HEK293 (cell line): Measurements from ENCODE around the gene MOB4.

Source experiments
- GLI2 ChIP-seq: fragments of 450-650 bp; formaldehyde crosslinking; IDR thresholded peaks from 2 replicates; pipeline ENCODE4; 2017; ENCODE audit warnings: missing biosample characterization, missing genetic modification characterization, low read depth, borderline replicate concordance
- KLF8 ChIP-seq: fragments of 450-650 bp; formaldehyde crosslinking; IDR thresholded peaks from 2 replicates; pipeline ENCODE4 v1.5.1; 2016; ENCODE audit warnings: missing biosample characterization, missing genetic modification characterization
- OSR2 ChIP-seq: fragments of 450-650 bp; formaldehyde crosslinking; IDR thresholded peaks from 2 replicates; pipeline ENCODE4 v1.5.1; 2016; ENCODE audit warnings: missing biosample characterization, missing genetic modification characterization
- RBAK ChIP-seq: fragments of 450-650 bp; formaldehyde crosslinking; IDR thresholded peaks from 2 replicates; pipeline ENCODE4 v1.5.1; 2016; ENCODE audit warnings: missing biosample characterization, missing genetic modification characterization
- REPIN1 ChIP-seq: fragments of 450-650 bp; formaldehyde crosslinking; IDR thresholded peaks from 2 replicates; pipeline ENCODE4 v1.5.1; 2017; ENCODE audit warnings: missing biosample characterization, missing genetic modification characterization, low read depth
- SP2 ChIP-seq: fragments of 450-650 bp; formaldehyde crosslinking; IDR thresholded peaks from 2 replicates; pipeline ENCODE4 v1.5.1; 2016; ENCODE audit warnings: missing biosample characterization, missing genetic modification characterization
- SP3 ChIP-seq: fragments of 450-650 bp; formaldehyde crosslinking; IDR thresholded peaks from 2 replicates; pipeline ENCODE4 v1.5.1; 2016; ENCODE audit warnings: missing biosample characterization, missing genetic modification characterization
- YY1 ChIP-seq: fragments of 450-650 bp; formaldehyde crosslinking; IDR thresholded peaks from 2 replicates; pipeline ENCODE4 v1.5.1; 2018; ENCODE audit warnings: missing biosample characterization, missing genetic modification characterization
- ZFP37 ChIP-seq: fragments of 450-650 bp; formaldehyde crosslinking; IDR thresholded peaks from 2 replicates; pipeline ENCODE4 v1.5.1; 2016; ENCODE audit warnings: missing biosample characterization, missing genetic modification characterization
- ZNF114 ChIP-seq: fragments of 450-650 bp; formaldehyde crosslinking; IDR thresholded peaks from 2 replicates; pipeline ENCODE4 v1.5.0; 2017; ENCODE audit warnings: missing biosample characterization, missing genetic modification characterization
- ZNF133 ChIP-seq: fragments of 450-650 bp; formaldehyde crosslinking; IDR thresholded peaks from 2 replicates; pipeline ENCODE4 v1.5.1; 2016; ENCODE audit warnings: missing biosample characterization, missing genetic modification characterization
- ZNF221 ChIP-seq: fragments of 450-650 bp; formaldehyde crosslinking; IDR thresholded peaks from 2 replicates; pipeline ENCODE4 v1.5.1; 2017; ENCODE audit warnings: missing biosample characterization, missing genetic modification characterization, borderline replicate concordance
- ZNF354C ChIP-seq: fragments of 450-650 bp; formaldehyde crosslinking; IDR thresholded peaks from 2 replicates; pipeline ENCODE4 v1.5.1; 2016; ENCODE audit warnings: missing biosample characterization, missing genetic modification characterization, low read depth, borderline replicate concordance
- ZNF391 ChIP-seq: fragments of 450-650 bp; formaldehyde crosslinking; IDR thresholded peaks from 2 replicates; pipeline ENCODE4 v1.5.1; 2016; ENCODE audit warnings: low read depth, missing biosample characterization, missing genetic modification characterization, borderline replicate concordance
- ZNF423 ChIP-seq: fragments of 450-650 bp; formaldehyde crosslinking; IDR thresholded peaks from 2 replicates; pipeline ENCODE4 v1.5.1; 2016; ENCODE audit warnings: missing biosample characterization, missing genetic modification characterization
- ZNF514 ChIP-seq: fragments of 450-650 bp; formaldehyde crosslinking; IDR thresholded peaks from 2 replicates; pipeline ENCODE4 v1.5.1; 2016; ENCODE audit warnings: missing biosample characterization, missing genetic modification characterization
- ZNF544 ChIP-seq: fragments of 450-650 bp; formaldehyde crosslinking; IDR thresholded peaks from 2 replicates; pipeline ENCODE4 v1.5.0; 2017; ENCODE audit warnings: missing biosample characterization, missing genetic modification characterization
- ZNF571 ChIP-seq: fragments of 450-650 bp; formaldehyde crosslinking; IDR thresholded peaks from 2 replicates; pipeline ENCODE4 v1.5.0; 2017; ENCODE audit warnings: missing biosample characterization, missing genetic modification characterization
- ZNF629 ChIP-seq: fragments of 450-650 bp; formaldehyde crosslinking; IDR thresholded peaks from 2 replicates; pipeline ENCODE4 v1.5.1; 2017; ENCODE audit warnings: missing biosample characterization, missing genetic modification characterization
- ZSCAN16 ChIP-seq: fragments of 450-650 bp; formaldehyde crosslinking; IDR thresholded peaks from 2 replicates; pipeline ENCODE4 v1.5.1; 2016; ENCODE audit warnings: missing biosample characterization, missing genetic modification characterization
- ZSCAN30 ChIP-seq: fragments of 450-650 bp; IDR thresholded peaks from 2 replicates; pipeline ENCODE4 v1.5.1; 2018; ENCODE audit warnings: missing biosample characterization, mild to moderate bottlenecking, missing genetic modification characterization, moderate library complexity
- TF ChIP-seq, protein P1 (sequence below): fragments of 450-650 bp; formaldehyde crosslinking; IDR thresholded peaks from 2 replicates; pipeline ENCODE4 v1.5.1; 2016; ENCODE audit warnings: missing biosample characterization, missing genetic modification characterization
- TF ChIP-seq, protein P2 (sequence below): fragments of 450-650 bp; formaldehyde crosslinking; IDR thresholded peaks from 2 replicates; pipeline ENCODE4 v1.5.1; 2017; ENCODE audit warnings: missing biosample characterization, missing genetic modification characterization
- TF ChIP-seq, protein P3 (sequence below): fragments of 450-650 bp; formaldehyde crosslinking; conservative IDR thresholded peaks from 2 replicates; pipeline ENCODE4 v1.5.1; 2016; ENCODE audit warnings: low read depth, missing biosample characterization, missing genetic modification characterization
- TF ChIP-seq, protein P4 (sequence below): fragments of 450-650 bp; formaldehyde crosslinking; IDR thresholded peaks from 2 replicates; pipeline ENCODE4 v1.5.1; 2016; ENCODE audit warnings: missing biosample characterization, missing genetic modification characterization, low read depth
- TF ChIP-seq, protein P5 (sequence below): fragments of 450-650 bp; formaldehyde crosslinking; IDR thresholded peaks from 2 replicates; pipeline ENCODE4 v1.5.1; 2016; ENCODE audit warnings: missing biosample characterization, missing genetic modification characterization
- TF ChIP-seq, protein P6 (sequence below): fragments of 450-650 bp; formaldehyde crosslinking; IDR thresholded peaks from 2 replicates; pipeline ENCODE4 v1.5.1; 2016; ENCODE audit warnings: missing biosample characterization, missing genetic modification characterization

Gene MOB4

DNA sequence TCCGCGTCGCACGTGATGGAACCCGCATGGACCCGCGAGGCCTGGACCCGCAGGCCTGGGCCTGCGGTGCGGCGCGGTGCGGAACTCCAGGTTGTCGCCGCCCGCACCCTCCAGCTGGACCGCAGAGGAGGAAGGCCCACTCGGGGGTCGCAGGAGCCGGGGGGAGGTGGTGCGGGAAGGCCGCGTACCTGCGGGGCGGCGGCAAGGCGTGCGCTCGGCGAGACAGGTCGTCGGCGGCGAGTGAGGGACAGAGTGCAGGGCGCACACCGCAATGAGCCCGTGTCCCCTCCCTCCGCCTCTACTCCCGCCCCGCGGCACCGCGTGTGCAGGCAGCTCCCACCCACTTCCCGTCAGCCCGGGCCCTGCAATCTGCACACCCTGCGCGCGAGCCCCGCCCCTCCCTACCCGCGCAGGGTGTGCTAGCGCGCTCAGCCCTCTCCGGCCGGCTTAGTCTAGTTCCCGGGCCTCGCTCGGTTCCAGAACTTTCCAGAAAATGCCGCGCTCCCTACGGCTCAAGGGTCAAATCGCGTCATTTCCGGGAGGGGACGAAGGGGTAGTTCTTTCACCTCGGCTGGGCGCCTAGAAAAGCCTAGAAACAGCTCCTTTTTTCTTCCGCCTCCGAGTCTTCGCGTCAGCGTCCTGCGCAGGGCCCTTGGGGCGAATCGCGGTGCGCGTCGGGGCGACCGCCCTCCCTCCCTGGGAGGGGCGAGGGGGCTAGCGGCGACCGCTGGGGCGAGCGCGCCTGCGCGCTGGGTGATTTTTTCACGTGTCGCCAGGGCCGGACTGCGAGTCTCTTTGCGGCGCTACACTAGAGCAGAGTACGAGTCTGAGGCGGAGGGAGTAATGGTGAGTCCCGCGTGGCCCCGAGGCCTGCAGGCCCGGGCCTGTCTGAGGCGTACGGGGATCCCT is 16.0 kb upstream of the MOB4 start, which contains the start of the genes HSPD1 and HSPE1 (continued):
- TF ChIP-seq ZSCAN16 (tag by site-specific recombination) (no peak), SP3 (tag by site-specific recombination) (peak; percentile 100), ZNF629 (tag by site-specific recombination) (peak; percentile 97), SP2 (tag by site-specific recombination) (peak; percentile 94), ZNF571 (tag by site-specific recombination) (no peak), ZNF133 (0 out of 2 replicates have a peak, but pooled peaks have one; percentile 14), ZNF423 (tag by site-specific recombination) (no peak), YY1 (tag by site-specific recombination) (peak; percentile 76), ZFP37 (tag by site-specific recombination) (peak; percentile 70; the same call in 1 of the 2 replicates), ZSCAN30 (tag by site-specific recombination) (peak; percentile 90), RBAK (tag by site-specific recombination) (no peak), ZNF354C (no peak), ZNF544 (tag by site-specific recombination) (no peak), ZNF114 (no peak), OSR2 (tag by site-specific recombination) (peak; percentile 62), REPIN1 (tag by site-specific recombination) (peak; percentile 63; the same call in 1 of the 2 replicates), ZNF221 (tag by site-specific recombination) (no peak), KLF8 (tag by site-specific recombination) (peak; percentile 99), ZNF391 (peak; percentile 92), ZNF514 (tag by site-specific recombination) (no peak), GLI2 (tag by site-specific recombination) (no peak)
- TF ChIP-seq, protein P1, sequence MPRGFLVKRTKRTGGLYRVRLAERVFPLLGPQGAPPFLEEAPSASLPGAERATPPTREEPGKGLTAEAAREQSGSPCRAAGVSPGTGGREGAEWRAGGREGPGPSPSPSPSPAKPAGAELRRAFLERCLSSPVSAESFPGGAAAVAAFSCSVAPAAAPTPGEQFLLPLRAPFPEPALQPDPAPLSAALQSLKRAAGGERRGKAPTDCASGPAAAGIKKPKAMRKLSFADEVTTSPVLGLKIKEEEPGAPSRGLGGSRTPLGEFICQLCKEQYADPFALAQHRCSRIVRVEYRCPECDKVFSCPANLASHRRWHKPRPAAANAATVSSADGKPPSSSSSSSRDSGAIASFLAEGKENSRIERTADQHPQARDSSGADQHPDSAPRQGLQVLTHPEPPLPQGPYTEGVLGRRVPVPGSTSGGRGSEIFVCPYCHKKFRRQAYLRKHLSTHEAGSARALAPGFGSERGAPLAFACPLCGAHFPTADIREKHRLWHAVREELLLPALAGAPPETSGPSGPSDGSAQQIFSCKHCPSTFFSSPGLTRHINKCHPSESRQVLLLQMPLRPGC (tag by site-specific recombination), result peak; percentile 94
- TF ChIP-seq, protein P2, sequence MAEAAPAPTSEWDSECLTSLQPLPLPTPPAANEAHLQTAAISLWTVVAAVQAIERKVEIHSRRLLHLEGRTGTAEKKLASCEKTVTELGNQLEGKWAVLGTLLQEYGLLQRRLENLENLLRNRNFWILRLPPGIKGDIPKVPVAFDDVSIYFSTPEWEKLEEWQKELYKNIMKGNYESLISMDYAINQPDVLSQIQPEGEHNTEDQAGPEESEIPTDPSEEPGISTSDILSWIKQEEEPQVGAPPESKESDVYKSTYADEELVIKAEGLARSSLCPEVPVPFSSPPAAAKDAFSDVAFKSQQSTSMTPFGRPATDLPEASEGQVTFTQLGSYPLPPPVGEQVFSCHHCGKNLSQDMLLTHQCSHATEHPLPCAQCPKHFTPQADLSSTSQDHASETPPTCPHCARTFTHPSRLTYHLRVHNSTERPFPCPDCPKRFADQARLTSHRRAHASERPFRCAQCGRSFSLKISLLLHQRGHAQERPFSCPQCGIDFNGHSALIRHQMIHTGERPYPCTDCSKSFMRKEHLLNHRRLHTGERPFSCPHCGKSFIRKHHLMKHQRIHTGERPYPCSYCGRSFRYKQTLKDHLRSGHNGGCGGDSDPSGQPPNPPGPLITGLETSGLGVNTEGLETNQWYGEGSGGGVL (tag by site-specific recombination), result peak; percentile 79
- TF ChIP-seq, protein P3, sequence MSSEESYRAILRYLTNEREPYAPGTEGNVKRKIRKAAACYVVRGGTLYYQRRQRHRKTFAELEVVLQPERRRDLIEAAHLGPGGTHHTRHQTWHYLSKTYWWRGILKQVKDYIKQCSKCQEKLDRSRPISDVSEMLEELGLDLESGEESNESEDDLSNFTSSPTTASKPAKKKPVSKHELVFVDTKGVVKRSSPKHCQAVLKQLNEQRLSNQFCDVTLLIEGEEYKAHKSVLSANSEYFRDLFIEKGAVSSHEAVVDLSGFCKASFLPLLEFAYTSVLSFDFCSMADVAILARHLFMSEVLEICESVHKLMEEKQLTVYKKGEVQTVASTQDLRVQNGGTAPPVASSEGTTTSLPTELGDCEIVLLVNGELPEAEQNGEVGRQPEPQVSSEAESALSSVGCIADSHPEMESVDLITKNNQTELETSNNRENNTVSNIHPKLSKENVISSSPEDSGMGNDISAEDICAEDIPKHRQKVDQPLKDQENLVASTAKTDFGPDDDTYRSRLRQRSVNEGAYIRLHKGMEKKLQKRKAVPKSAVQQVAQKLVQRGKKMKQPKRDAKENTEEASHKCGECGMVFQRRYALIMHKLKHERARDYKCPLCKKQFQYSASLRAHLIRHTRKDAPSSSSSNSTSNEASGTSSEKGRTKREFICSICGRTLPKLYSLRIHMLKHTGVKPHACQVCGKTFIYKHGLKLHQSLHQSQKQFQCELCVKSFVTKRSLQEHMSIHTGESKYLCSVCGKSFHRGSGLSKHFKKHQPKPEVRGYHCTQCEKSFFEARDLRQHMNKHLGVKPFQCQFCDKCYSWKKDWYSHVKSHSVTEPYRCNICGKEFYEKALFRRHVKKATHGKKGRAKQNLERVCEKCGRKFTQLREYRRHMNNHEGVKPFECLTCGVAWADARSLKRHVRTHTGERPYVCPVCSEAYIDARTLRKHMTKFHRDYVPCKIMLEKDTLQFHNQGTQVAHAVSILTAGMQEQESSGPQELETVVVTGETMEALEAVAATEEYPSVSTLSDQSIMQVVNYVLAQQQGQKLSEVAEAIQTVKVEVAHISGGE (tag by site-specific recombination), result peak; percentile 91
- TF ChIP-seq, protein P4, sequence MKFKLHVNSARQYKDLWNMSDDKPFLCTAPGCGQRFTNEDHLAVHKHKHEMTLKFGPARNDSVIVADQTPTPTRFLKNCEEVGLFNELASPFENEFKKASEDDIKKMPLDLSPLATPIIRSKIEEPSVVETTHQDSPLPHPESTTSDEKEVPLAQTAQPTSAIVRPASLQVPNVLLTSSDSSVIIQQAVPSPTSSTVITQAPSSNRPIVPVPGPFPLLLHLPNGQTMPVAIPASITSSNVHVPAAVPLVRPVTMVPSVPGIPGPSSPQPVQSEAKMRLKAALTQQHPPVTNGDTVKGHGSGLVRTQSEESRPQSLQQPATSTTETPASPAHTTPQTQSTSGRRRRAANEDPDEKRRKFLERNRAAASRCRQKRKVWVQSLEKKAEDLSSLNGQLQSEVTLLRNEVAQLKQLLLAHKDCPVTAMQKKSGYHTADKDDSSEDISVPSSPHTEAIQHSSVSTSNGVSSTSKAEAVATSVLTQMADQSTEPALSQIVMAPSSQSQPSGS (tag by site-specific recombination), result peak; percentile 80
- TF ChIP-seq, protein P5, sequence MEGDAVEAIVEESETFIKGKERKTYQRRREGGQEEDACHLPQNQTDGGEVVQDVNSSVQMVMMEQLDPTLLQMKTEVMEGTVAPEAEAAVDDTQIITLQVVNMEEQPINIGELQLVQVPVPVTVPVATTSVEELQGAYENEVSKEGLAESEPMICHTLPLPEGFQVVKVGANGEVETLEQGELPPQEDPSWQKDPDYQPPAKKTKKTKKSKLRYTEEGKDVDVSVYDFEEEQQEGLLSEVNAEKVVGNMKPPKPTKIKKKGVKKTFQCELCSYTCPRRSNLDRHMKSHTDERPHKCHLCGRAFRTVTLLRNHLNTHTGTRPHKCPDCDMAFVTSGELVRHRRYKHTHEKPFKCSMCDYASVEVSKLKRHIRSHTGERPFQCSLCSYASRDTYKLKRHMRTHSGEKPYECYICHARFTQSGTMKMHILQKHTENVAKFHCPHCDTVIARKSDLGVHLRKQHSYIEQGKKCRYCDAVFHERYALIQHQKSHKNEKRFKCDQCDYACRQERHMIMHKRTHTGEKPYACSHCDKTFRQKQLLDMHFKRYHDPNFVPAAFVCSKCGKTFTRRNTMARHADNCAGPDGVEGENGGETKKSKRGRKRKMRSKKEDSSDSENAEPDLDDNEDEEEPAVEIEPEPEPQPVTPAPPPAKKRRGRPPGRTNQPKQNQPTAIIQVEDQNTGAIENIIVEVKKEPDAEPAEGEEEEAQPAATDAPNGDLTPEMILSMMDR (tag by site-specific recombination), result peak; percentile 70
- TF ChIP-seq, protein P6, sequence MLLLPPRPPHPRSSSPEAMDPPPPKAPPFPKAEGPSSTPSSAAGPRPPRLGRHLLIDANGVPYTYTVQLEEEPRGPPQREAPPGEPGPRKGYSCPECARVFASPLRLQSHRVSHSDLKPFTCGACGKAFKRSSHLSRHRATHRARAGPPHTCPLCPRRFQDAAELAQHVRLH, result peak; percentile 92; the same call in 1 of the 2 replicates
